ENCODE measurements around the gene USP54.
"Not testable (repeated sequence)": the region's sequence is repeated elsewhere in the genome, so short reads cannot be mapped to it uniquely, and the experiment has no call there.

USP54 gene, protein sequence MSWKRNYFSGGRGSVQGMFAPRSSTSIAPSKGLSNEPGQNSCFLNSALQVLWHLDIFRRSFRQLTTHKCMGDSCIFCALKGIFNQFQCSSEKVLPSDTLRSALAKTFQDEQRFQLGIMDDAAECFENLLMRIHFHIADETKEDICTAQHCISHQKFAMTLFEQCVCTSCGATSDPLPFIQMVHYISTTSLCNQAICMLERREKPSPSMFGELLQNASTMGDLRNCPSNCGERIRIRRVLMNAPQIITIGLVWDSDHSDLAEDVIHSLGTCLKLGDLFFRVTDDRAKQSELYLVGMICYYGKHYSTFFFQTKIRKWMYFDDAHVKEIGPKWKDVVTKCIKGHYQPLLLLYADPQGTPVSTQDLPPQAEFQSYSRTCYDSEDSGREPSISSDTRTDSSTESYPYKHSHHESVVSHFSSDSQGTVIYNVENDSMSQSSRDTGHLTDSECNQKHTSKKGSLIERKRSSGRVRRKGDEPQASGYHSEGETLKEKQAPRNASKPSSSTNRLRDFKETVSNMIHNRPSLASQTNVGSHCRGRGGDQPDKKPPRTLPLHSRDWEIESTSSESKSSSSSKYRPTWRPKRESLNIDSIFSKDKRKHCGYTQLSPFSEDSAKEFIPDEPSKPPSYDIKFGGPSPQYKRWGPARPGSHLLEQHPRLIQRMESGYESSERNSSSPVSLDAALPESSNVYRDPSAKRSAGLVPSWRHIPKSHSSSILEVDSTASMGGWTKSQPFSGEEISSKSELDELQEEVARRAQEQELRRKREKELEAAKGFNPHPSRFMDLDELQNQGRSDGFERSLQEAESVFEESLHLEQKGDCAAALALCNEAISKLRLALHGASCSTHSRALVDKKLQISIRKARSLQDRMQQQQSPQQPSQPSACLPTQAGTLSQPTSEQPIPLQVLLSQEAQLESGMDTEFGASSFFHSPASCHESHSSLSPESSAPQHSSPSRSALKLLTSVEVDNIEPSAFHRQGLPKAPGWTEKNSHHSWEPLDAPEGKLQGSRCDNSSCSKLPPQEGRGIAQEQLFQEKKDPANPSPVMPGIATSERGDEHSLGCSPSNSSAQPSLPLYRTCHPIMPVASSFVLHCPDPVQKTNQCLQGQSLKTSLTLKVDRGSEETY (N-terminal part only)

DNA sequence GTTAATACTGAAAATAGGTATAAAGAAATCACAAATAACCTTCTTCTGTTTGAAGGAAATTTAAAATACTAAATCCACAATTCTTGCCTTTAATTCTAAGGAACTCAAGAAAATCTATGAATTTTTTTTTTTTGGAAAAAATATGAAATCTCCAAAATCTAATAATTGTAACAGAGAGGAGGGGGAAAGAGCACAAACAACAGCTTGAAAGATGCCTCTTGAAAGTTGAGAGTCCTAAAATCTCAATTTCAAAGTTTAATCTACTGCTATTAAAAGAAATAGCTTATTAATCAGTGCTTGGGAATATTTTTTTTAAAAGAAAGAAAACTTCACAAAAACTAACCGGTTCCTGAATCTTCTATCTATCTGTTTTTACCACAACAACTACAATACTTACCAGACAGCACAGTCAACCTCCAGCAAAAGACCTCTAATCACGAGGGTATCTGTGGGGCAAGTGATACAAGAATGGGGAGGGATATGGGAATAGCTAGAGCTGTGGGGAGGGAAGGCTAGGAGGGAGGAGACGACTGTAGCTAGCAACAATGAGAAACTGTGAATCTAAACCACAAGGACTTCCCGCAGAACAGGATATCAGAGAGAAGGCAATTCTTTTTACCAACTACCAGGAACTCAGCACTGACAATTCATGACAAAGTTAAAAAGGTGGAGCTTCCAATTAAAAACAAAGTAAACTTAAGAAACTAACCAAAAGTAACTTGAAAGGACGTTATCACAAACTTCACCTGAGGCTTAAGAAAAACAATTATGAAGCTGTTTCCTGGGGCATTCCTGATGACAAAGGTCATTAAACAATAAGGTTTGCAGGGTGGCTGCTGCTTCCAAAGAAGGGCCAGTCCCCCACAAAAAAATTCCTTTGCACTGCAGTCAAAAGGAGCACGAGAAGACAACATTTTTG is at the start of gene USP54:
TSS of gene USP54 (minus strand) at position 462 of the 919 bp plus-strand sequence. CDS start 15,684 bp downstream, outside the sequence.
- peak; percentile 38 for DNase-seq

DNA sequence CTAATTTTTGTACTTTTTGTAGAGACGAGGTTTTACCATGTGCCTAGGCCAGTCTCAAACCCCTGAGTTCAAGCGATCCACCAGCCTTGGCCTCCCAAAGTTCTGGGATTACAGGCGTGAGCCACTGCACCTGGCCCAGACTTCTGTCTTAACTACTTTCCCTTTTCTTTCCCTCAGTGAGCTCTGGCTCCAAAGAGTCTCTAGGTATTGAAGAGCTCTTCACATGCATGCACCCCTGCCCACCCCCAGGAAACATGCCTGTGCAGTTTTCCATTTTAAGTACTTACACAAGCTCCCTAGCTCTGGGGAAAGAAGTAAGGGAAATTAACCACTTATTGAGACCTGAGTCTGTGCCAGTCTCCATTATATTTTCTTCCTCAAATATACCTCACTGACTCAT is 48.1 kb upstream of the USP54 start:
- DNase-seq: no peak

DNA sequence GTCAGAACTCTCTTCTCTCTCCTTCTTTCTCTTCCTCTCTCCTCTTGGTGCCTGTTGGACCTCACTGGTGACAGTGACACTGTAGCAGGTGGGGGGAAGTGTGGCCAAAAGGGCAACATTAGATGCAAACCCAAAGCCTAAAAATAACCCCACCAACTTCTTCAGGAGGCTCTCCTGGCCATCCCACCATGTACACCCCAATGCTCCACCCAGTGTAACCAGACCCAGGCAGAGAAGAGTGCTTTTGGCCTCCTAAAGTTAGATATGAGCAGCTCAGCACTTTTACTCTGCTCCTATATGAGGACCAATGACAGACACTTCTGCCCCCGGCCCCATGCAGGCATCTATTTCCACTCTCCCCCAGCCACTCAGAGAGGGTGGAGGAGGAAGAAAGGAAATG is 44.6 kb upstream of the USP54 start:
- no peak for DNase-seq

DNA sequence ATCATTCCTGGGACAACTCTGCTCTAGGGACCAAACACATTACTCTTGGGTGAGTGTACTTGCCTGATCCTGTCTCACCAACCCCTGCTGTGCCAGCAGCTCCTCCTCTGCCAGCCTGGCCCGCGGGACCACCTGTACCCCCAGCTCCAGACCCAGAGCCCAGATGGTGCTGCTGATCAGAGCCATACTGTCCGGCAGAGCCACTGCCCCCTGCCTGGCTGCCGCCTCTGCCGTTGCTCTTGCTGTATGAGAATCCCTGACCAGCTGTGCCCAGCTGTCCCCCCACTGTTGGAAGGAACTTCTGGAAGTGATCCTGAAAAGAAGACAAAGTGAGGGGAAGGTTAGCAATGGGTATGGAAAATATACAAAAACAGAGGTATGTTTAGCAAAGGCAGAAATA is 43.3 kb upstream of the USP54 start:
- no peak for DNase-seq

DNA sequence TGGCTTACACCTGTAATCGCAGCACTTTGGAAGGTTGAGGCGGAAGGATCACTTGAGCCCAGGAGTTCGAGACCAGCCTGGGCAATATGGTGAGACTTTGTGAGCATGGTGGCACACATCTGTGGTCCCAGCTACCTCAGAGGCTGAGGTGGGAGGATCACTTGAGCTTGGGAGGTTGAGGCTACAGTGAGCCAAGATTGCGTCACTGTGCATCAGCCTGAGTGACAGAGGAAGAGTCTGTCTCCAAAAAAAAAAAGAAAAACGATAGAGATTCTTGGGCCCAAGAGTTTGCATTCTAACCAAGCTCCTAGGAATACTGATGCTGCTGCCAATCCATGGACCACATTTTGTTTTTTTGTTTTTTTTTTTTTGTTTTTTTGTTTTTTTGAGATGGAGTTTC is 38.0 kb upstream of the USP54 start:
- no peak for DNase-seq

DNA sequence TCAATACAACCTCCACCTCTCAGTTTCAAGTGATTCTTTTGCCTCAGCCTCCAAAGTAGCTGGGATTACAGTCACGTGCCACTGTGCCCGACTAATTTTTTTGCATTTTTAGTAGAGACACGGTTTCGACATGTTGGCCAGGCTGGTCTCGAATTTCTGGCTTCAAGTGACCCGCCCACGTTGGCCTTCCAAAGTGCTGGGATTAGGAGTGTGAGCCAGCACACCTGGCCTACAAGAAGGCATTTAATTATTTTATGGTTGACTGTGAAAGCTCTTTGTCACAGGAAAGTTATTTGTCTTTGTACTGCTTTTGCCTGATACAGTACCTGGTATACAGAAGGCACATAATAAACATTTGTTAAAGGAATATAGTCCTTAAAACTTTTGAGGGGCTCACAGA is 37.3 kb upstream of the USP54 start:
- DNase-seq: no peak

DNA sequence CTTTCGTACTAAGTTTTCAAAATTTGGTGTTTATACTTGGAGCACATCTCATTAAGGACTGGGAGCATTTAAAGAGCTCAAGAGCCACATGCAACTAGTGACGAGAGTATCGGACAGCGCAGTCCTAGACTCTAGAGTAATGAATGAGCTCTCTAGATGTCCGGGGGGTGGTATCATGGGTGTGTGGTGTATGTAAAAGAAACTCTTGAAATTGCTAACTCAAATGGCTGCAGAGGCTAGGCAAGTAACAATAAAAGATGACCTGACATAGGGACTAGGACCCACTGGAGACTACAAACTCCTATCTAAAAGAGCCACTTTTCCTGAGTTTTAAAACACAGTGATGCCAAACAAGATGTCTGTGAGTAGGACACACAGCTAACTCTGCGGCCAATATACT is 36.2 kb upstream of the USP54 start:
- DNase-seq: no peak

DNA sequence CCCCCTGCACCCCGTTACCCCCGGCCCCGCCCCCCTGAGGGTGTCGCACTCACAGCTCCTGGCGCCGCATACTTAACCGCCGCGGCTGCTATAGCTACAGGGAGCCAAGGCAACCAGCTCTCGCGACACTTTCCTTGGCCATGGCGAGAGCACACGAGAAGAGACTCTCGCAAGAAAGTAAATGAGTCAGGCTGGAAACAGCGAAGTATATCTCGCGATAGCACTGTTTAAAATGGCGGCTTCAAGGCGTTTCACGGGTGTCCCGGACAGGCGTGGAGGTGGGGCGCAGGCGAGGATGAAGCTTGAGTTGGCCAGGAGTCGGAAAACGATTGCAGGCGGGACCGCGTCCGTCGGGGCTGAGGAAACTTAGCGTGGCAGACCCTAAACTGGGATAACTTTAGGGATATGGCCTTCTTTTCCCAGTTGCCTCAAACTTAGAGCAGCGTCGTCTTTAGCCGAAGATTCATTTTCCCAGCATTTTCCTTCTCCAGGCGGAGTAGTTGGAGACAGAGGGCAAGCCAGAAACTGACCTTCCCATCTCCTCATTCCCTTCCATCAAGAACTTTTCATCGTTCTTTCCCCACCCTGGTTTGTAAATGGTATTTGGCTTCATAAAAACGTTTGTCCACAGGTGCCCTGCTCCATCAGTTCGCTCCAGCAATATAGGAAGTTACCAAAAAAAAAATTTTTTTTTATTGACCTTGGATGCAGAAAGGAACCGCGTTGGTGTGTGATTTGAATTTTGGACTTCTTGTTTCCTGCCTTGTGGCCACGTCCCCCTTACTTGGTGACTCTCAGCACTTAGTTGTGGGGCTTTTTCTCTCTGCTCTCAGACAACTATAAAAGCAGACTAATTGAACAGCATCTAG is 35.0 kb upstream of the USP54 start:
- DNase-seq: peak; percentile 97

DNA sequence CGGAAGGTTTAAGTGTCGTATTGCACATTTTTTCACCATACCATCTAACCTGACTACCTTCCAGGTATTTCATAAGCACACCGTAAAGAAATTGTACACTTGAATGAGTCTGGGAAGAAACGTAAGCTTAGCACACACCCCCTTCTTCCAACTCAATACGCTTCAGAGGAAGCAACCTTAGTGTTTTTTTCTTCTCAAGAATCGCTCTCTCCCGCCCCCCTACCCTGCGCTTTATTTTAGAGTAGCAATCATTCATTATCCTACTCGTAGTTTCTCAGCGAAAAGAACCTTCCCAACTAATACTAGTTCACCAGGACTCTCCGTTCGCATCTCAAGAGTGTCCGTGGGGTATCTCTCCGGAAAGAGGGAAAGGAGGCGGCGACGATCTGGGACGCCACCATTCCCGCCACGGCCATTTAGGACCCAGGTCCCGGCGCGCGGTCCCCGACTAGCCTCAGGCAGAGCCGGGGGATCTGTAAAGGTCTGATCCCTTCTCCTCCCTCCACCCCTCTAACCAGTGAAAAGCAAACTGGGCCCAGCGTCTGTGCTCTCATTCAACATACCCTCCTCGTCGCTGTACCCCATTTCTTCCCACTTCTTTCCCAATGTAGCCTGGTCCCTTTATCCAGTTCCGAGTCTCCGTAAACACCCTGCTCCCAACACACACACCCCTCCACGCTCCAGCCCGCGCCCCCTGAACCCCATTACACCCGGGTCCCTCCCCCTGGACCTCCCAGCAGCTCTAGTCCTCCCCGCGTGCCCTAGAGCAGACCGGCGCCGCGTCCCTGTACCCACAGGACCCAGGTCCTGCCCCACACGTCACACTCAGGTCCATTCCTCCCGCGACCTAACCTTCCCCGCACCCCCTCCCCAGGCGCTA is 34.1 kb upstream of the USP54 start:
- peak; percentile 18 for DNase-seq

DNA sequence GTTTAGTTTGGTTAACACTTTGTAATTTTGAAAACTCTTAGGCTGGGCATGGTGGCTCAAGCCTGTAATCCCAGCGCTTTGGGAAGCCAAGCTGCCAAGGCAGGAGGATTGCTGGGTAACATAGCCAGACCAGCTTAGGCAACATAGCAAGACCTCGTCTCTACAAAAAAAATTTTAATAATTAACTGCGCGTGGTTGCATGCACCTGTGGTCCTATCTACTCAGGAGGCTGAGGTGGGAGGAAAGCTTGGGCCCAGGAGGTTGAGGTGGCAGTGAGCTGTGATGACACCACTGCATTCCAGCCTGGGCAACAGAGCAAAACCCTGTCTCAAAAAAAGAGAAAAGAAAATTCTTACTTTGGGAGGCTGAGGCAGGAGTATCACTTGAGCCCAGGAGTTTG is 31.9 kb upstream of the USP54 start:
- DNase-seq: no peak

DNA sequence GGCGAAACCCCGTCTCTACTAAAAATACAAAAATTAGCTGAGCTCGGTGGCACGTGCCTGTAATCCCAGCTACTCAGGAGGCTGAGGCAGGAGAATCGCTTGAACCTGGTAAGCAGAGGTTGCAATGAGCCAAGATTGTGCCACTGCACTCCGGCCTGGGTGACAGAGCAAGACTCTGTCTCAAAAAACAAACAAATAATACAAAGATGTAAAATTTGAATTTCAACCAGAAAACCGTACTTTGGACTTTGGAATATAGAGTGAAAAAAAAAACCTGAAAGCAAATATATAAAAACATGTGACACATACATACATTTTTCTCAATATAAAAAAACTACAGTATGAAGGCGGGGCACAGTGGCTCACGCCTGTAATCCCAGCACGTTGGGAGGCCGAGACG is 29.8 kb upstream of the USP54 start:
- DNase-seq: not testable (repeated sequence)

DNA sequence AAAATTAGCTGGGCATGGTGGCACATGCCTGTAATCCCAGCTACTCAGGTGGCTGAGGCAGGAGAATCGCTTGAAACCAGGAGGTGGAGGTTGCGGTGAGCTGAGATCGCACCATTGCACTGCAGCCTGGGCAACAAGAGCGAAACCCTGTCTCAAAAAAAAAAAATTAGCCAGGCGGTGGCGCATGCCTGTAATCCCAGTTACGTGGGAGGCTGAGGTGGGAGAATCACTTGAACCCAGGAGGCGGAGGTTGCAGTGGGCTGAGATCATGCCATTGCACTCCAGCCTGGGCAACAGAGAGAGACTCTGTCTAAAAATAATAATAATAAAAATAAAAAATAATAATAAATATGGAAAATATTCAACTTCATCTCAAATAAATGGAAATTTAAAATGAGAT is 26.0 kb upstream of the USP54 start:
- DNase-seq: not testable (repeated sequence)

DNA sequence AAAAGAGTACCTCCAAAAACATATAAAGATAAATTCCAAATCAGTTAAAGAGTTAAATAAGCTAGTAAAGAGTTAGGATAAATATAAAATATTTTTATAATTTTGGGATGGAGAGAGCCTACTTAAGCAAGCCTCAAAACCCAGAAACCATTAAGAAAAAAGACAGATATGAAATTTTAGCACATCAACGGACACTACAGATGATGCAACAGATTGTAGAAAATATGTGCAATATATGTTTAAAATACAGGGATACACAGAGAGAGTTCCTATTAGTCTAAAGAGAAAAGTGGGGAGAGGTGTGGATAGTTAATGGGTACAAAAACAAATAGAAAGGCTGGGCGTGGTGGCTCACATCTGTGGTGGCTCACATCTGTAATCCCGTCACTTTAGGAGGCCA is 23.6 kb upstream of the USP54 start:
- no peak for DNase-seq

DNA sequence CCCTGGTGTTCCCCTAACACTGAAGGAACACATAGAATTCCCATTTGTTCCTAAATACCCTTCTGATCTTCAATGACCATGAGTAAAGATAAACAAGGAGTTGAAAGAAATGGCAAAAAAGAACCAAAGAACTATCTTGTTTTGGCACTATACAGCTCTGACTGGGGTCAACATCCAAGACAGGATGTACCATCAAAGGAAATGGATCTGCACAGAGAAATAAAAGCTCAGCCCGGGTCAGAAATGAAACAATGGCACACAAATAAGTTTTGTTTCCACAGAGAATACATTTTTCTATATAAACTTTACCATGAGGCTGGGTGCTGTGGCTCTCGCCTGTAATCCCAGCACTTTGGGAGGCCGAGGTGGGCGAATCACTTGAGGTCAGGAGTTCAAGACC is 18.0 kb upstream of the USP54 start:
- no peak for DNase-seq

DNA sequence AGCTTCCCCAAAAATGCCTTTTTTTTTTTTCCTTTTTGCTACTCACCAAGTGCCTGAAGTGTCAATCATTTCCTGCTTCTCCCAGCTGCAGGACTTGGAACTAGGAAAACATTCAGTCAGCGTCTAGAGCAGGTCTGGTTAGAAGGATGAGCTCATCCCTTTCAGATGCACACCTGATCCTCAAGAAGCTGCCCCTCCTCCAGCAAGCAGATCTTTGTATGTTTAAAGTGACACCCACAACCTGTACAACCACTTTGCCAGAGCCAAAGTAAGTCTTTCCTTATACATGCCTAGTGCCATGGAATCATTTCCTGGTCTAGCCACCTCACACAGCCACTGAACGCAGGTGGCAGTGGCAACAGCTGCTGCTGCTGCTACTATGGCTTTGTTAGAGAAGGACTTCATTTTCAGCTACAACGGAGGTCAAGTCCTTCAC is 10.4 kb upstream of the USP54 start:
- no peak for DNase-seq

DNA sequence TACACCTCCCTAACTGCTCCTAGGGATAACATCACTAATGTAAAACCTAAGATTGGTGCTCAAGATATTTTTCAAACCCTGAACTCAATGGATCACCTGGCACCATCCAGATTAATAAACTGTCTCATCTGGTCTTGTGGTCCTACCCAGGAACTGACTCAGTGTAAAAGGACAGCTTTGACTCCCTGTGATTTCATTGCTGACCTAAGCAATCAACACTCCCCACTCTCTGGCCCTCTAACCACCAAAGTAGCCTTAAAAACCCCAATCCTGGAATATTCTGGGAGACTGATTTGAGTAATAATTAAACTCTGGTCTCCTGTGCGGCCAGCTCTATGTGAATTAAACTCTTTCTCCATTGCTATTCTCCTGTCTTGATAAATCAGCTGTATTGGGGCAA is 6.2 kb upstream of the USP54 start:
- DNase-seq: no peak

DNA sequence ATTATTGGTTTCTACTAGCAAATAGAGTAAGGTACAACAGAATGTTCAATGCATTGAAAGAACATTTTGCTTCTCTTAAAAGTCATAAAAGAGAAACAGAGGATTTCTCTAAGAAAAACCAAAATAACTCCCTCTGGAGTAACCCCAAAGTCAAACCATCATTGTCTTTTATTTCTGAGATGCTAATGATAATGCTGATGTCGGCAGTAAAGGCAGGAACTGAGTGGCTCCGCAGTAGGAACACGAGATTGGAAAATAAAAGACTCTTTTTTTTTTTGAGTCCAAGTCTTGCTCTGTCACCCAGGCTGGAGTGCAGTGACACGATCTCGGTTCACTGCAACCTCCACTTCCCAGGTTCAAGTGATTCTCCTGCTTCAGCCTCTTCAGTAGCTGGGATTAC is 2.7 kb upstream of the USP54 start:
- DNase-seq: no peak

DNA sequence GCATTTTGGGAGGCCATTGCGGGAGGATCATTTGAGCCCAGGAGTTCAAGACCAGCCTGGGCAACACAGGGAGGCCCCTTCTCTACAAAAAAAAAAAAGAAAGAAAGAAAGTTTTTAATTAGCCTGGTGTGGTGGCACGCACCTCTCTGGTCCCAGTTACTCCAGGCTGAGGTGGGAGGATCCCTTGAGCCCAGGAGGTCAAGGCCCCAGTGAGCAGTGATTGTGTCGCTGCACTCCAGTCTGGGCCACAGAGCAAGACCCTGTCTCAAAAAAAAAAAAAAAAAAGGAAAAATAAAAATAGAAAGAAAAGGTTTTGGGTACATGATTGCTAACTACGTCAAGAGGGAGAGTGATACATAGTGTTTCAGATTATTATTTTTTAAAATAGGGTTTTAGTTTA is 2.0 kb upstream of the USP54 start:
- no peak for DNase-seq

DNA sequence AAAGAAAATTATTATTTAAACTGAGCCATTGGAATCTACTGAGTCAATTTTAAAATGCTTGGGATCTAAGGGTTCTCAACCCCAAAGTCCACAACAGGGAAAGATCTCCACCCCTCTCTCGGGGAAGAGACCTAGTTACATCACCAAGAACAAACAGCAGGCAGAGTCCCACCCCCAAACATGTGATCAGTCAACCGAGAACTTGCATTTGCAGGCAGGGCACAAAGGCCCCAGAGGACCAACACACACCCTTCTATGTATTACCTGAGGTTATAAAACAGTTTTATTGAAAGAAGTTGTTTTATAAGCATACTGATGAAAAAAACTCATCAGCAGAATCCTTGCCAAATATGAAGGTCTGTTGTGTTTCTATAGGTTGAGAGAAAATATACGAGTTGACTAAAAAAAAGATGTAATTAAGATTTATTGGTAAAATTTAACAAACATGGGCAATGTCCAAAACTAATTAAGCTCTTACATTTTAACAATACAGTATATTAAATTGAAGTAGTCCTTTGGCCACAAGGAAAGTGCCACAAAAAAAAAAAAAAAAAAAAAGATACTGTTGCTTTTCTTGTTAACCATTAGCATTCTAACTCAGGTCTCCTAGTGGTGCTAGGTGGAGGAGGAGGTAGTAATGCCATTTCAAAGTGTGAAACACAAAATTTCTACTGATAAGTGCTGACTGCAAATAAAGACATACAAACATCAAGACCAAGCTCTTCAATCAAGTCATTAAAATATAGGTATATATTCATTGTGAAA is 975 bp upstream of the USP54 start:
- DNase-seq: peak; percentile 11

Measured in CD4-positive, alpha-beta T cell treated with Interleukin-4 for 4 hours (primary cell).